GM12872 (cell line): Measurements from ENCODE around the gene SNIP1.

ENCODE experiments used
- TF ChIP-seq, protein P1 (sequence below): IDR thresholded peaks from 3 replicates; pipeline ENCODE4 v1.5.1; 2011; ENCODE audit warnings: low read depth, mild to moderate bottlenecking, low read length, moderate library complexity; ENCODE audit not compliant: insufficient read depth

Gene SNIP1

DNA sequence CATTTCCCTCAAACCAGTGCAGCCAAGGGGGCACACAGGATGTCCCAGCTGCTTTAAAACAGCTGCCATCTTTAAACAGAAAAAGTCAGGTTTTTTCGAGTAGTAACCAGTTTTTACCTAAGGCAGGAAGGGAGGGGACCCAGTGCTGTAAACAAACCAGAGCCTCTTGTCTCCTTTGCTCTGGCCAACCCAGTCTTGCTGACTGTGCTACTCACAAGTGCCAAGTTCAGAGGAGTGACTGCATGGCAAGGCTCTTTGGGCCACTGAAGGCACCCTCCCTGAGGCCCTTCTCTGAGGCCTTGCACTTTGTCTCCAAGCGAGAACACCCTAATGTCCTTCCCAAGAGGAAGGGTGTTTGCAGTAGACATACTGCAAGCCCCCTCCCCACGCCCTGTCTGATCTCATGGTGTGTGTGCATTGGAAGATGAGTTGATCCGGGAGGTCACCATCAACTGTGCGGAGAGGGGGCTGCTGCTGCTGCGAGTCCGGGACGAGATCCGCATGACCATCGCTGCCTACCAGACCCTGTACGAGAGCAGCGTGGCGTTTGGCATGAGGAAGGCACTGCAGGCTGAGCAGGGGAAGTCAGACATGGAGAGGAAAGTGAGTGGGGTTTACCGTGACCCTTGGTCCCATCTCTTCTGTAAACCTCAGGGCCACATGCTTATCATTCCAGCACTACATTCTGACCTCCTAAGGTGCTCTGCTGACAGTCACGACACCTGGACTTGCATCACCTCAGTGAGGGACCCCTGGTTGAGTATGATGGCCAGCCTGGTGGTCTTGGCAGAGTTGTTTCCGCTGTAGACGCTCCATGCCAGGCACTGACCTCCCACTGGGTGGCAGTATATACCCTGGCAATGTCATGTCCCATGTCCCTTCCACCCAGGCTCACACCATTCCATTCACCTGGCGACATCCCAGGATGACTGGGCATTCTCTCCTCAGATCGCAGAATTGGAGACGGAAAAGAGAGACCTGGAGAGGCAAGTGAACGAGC, 7.3 kb upstream of the SNIP1 start:
- TF ChIP-seq, protein P1, sequence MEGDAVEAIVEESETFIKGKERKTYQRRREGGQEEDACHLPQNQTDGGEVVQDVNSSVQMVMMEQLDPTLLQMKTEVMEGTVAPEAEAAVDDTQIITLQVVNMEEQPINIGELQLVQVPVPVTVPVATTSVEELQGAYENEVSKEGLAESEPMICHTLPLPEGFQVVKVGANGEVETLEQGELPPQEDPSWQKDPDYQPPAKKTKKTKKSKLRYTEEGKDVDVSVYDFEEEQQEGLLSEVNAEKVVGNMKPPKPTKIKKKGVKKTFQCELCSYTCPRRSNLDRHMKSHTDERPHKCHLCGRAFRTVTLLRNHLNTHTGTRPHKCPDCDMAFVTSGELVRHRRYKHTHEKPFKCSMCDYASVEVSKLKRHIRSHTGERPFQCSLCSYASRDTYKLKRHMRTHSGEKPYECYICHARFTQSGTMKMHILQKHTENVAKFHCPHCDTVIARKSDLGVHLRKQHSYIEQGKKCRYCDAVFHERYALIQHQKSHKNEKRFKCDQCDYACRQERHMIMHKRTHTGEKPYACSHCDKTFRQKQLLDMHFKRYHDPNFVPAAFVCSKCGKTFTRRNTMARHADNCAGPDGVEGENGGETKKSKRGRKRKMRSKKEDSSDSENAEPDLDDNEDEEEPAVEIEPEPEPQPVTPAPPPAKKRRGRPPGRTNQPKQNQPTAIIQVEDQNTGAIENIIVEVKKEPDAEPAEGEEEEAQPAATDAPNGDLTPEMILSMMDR: peak; percentile 76

DNA sequence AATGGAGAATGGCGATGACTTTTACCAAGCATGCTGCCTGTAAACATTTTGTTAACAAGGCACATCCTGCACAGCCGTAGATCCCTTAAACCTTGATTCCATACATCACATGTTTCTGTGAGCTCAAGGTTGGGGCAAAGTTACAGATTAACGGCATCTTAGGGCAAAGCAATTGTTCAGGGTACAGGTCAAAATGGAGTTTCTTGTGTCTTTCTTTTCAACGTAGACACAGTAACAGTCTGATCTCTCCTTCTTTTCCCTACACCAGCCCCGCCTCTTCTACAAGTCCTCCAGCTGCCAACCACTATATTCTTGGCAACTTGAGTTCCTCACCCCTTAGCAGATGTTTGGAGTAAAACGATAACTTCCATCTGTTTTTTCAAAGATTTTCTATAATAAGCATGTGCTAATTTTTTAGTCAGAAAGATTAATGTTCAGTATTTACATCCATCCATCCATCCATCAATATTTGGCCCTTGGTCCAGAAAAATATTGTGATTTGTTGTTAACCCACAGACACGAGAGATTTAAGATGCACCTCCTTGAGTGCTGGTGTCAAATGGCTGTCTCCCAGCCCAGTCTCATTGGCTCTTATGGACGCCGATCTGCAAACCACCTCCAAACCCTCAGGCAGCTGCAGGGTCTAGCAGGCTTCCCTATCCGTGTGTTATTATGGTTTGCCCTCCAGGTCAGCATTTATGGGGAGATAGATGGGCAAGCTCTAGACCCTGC, 6.5 kb upstream of the SNIP1 start:
- TF ChIP-seq, protein P1: no peak

DNA sequence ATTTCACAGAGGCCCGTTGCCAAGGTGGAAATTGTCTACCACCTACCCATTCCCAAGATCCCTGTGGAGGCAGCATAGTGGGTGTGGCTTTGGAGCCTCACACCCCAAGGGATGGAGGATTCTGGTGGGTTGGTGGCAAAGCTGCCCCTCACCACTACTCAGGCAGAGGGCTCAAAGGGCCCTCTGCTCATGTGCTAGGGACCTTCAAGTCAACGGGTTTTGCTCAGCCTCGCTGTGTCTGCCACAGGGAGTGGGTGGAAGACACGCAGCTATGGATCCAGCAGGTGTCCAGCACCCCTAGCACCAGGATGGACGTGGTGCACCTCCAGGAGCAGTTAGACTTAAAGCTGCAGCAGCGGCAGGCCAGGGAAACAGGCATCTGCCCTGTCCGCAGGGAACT, 5.0 kb upstream of the SNIP1 start:
- TF ChIP-seq, protein P1: no peak

DNA sequence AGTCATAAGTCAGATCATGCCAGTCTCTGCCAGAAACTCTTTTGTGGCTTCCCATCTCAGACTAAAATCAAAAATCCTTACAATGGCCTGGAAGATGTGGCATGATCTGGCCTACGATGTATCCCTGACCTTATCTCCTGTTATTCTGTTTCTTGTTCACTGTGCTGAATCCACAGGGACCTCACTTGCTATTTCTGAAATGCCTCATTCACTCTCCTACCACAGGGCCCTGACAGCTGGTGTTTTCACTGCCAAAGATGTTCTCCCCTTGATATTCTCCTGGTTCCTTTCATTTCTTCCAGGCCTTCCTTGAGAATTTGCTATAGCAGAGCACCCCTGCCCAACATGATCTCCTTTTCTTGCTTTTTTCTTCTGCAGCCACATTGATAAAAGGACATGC, 4.3 kb upstream of the SNIP1 start:
- TF ChIP-seq, protein P1: no peak

DNA sequence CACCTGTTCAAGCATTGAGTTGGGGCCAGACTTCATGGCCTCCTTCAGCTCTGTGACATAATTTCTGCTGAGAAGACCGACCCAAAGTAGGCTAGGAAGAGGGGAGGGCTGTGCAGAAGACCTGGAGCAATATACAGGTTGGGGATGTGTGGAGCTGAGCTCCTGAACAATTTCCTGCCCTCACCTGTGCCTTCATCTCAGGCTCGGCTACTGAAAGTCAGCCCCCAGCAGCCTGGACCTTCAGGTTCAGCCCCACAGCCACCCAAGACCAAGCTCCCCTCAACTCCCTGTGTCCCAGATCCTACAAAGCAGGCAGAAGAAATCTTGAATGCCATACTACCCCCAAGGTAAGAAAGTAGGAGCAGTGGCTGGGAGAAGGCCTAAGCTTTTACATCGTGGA, 3.3 kb upstream of the SNIP1 start:
- TF ChIP-seq, protein P1: no peak

DNA sequence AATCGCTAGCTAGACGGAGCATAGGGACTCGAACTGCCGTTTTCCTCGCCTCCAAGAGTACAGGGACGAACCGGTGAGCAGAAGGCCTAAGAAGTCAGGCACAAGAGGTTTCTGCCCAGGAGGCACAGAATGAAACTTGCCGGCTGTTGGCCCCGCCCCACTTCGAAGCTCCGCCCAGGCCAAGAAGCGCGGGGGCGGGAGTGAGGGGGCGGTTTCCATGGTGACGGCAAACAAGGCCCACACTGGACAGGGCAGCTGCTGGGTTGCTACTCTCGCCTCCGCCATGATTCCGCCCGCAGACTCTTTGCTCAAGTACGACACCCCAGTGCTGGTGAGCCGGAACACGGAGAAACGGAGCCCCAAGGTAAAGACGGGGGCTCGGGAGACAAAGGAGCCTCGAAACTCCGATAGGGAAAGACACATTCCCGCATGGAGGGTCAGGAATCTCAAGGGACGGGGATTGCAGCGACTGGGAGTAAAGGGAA, 2.7 kb upstream of the SNIP1 start, which contains the start of gene DNALI1:
TSS of gene DNALI1 (plus strand) at position 229 of the 485 bp plus-strand sequence. CDS start at position 284, 55 bp downstream.
- TF ChIP-seq, protein P1: no peak

DNA sequence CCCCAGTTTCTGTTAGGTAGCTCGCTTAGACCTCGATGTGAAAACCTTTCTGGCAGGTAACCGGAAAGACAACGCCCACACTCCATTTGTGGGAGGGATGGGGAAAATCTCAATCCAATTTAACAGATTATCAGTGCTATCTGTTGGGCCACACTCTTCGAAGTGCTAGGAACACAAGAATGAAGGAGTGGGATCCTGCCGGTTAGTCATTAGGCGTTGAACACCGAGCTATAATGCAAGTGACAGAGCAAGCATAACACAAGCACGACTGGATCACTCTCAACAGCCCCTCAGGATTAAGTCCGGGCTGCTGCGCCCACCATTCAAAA, 531 bp downstream of the SNIP1 start:
- TF ChIP-seq, protein P1: no peak
